Endothelial cell of umbilical vein (primary cell): ENCODE data around the gene CA6. TPM values are rescaled to one million over a fixed set of nuclear protein-coding genes. Genes with fewer than 3 reads are reported as not detected.

Source experiments
- BruUV-seq: library from RNA; stranded (reverse); fragments of 400-500 nt; replicated peaks from 2 replicates; lab custom pipeline; 2021; lab: Mats Ljungman, UMichigan
- CTCF ChIA-PET: fragments of 300-600, 350-600 bp; sonication (Branson Sonifier 250); formaldehyde crosslinking; loops from one replicate; lab custom pipeline; 2021; ENCODE audit warnings: antibody characterized with exemption, inconsistent platforms; lab: Charles Lee
- POLR2A ChIA-PET: fragments of 300-600, 350-600 bp; sonication (Branson Sonifier 250); formaldehyde crosslinking; loops from one replicate; lab custom pipeline; 2021; ENCODE audit warnings: antibody characterized with exemption, inconsistent platforms; lab: Charles Lee
- DNase-seq: peaks from one replicate; pipeline ENCODE4 v3.0.0-alpha.2; 2011; ENCODE audit warnings: low read depth, low spot score
- FAIRE-seq: peaks from 2 replicates; lab custom pipeline; 2011; peaks lifted over from hg19 to GRCh38; lab: Jason Lieb, UNC
- H2AFZ ChIP-seq: 2 replicates; pipeline ENCODE4 v1.6.0; 2012; ENCODE audit warnings: low read depth, low read length, control low read depth, inconsistent platforms
- H3K27ac ChIP-seq: 2 replicates; pipeline ENCODE4 v1.5.1; 2011; ENCODE audit warnings: low read depth, mild to moderate bottlenecking, control low read depth, low read length, moderate library complexity; ENCODE audit not compliant: insufficient read depth
- H3K27me3 ChIP-seq, 2 experiments: 2 replicates each; pipeline versions ENCODE4 v1.6.0 to v1.6.1; 2011; ENCODE audit warnings: low read length in 2 of 2, mixed read lengths in 1 of 2; ENCODE audit not compliant: control insufficient read depth in 2 of 2, insufficient read depth in 2 of 2
- H3K36me3 ChIP-seq, 2 experiments: 2 replicates in 1 of 2; 3 replicates in 1 of 2; pipeline ENCODE4 v1.5.1; 2011; ENCODE audit warnings: low read length in 2 of 2, mild to moderate bottlenecking in 1 of 2, moderate library complexity in 1 of 2; ENCODE audit not compliant: control insufficient read depth in 2 of 2, insufficient read depth in 2 of 2; ENCODE audit errors: extremely low read depth in 1 of 2
- H3K4me1 ChIP-seq: 3 replicates; pipeline ENCODE4 v1.5.1; 2011; ENCODE audit warnings: mild to moderate bottlenecking, low read length; ENCODE audit not compliant: control insufficient read depth, insufficient read depth; ENCODE audit errors: extremely low read depth
- H3K4me2 ChIP-seq: 2 replicates; pipeline ENCODE4 v1.6.1; 2011; ENCODE audit warnings: low read length, control low read depth, mixed read lengths; ENCODE audit not compliant: insufficient read depth
- H3K4me3 ChIP-seq, 3 experiments: fragments of 200-600 bp in 1 of 3; sonication (generic), shearing (Covaris generic) in 1 of 3; replicated peaks in 1 of 3; 2 replicates each; pipeline ENCODE4 v1.5.1; 2011 to 2016; ENCODE audit warnings: control low read depth in 3 of 3, low read length in 3 of 3, mild to moderate bottlenecking in 2 of 3, inconsistent platforms in 1 of 3, low read depth in 1 of 3, moderate library complexity in 1 of 3; ENCODE audit not compliant: insufficient read depth in 1 of 3
- H3K79me2 ChIP-seq: 2 replicates; pipeline ENCODE4 v1.6.0; 2012; ENCODE audit warnings: low read length, inconsistent platforms; ENCODE audit not compliant: control insufficient read depth, insufficient read depth
- H3K9ac ChIP-seq: replicated peaks from 2 replicates; pipeline ENCODE3; 2011; ENCODE audit warnings: low read length, control low read depth; ENCODE audit not compliant: insufficient read depth; ENCODE audit errors: extremely low read depth
- H3K9me1 ChIP-seq: replicated peaks from 3 replicates; pipeline ENCODE4 v1.6.0; 2011; ENCODE audit warnings: mild to moderate bottlenecking, low read length; ENCODE audit not compliant: control insufficient read depth, insufficient read depth; ENCODE audit errors: extremely low read depth
- H3K9me3 ChIP-seq: replicated peaks from 2 replicates; pipeline ENCODE4 v1.5.1; 2012; ENCODE audit warnings: low read length, inconsistent platforms; ENCODE audit not compliant: control insufficient read depth, insufficient read depth
- H4K20me1 ChIP-seq: replicated peaks from 2 replicates; pipeline ENCODE3; 2011; ENCODE audit warnings: mild to moderate bottlenecking, low read length; ENCODE audit not compliant: control insufficient read depth, insufficient read depth; ENCODE audit errors: extremely low read depth
- EZH2 ChIP-seq: IDR thresholded peaks from 2 replicates; pipeline ENCODE4 v1.6.1; 2012; ENCODE audit warnings: borderline replicate concordance, low read depth, mild to moderate bottlenecking, moderate library complexity, low read length, inconsistent platforms; ENCODE audit not compliant: severe bottlenecking
- FOS ChIP-seq: IDR thresholded peaks from 2 replicates; pipeline ENCODE4 v1.6.1; 2011; ENCODE audit warnings: mild to moderate bottlenecking, low read length, moderate library complexity, borderline replicate concordance; ENCODE audit not compliant: insufficient read depth
- GATA2 ChIP-seq: IDR thresholded peaks from 2 replicates; pipeline ENCODE4 v1.7.0; 2011; ENCODE audit warnings: low read depth, mild to moderate bottlenecking, moderate library complexity, mixed read lengths, low read length; ENCODE audit not compliant: insufficient read length, insufficient read depth
- JUN ChIP-seq: IDR thresholded peaks from 2 replicates; pipeline ENCODE4 v1.6.1; 2011; ENCODE audit warnings: borderline replicate concordance, low read depth; ENCODE audit not compliant: insufficient read length, insufficient read depth
- MYC ChIP-seq: IDR thresholded peaks from one replicate; pipeline ENCODE4 v1.6.1; 2011; ENCODE audit warnings: mild to moderate bottlenecking, low read depth, low read length
- POLR2A ChIP-seq: IDR thresholded peaks from 2 replicates; pipeline ENCODE4 v1.6.1; 2012; ENCODE audit warnings: low read depth, mild to moderate bottlenecking, control low read depth, low read length
- POLR2AphosphoS5 ChIP-seq: IDR thresholded peaks from 2 replicates; pipeline ENCODE4 v1.6.1; 2012; ENCODE audit warnings: low read depth, mild to moderate bottlenecking, control low read depth, low read length, moderate library complexity; ENCODE audit not compliant: insufficient read depth
- dilution Hi-C: fragments of 300-500 bp; cut with MboI; formaldehyde crosslinking; loops from one replicate; pipeline ENCODE4 v1.15.0; 2019; ENCODE audit warnings: low sequenced_read_pairs; ENCODE audit not compliant: extremely low pct_ligation_motif_present
- intact Hi-C: fragments of 100-400 bp; cut with micrococcal nuclease; formaldehyde crosslinking; loops from one replicate; pipeline ENCODE4 v1.10.0; 2022
- polyA plus RNA-seq, 4 experiments: library from polyadenylated mRNA; depleted of rRNA in 3 of 4; stranded (reverse) in 3 of 4; unstranded in 1 of 4; fragments of >200 nt; gene quantifications; 2 replicates each; pipeline versions ENCODE4 v1.2.1 to v1.2.3, GENCODE V29; 2011 to 2012; ENCODE audit warnings: missing spikeins in 1 of 4
- total RNA-seq: library from RNA; stranded (reverse); gene quantifications from 2 replicates; pipeline ENCODE4 v1.2.3, GENCODE V29; 2021
- TF ChIP-seq, protein P1 (sequence below), 2 donors: IDR thresholded peaks; 1 replicate in 1 of 2; 2 replicates in 1 of 2; pipeline ENCODE4 v1.5.1; 2011; ENCODE audit warnings: low read length in 2 of 2, mild to moderate bottlenecking in 2 of 2, moderate library complexity in 2 of 2, control low read depth in 1 of 2, inconsistent platforms in 1 of 2, low read depth in 1 of 2; ENCODE audit not compliant: insufficient read depth in 1 of 2; ENCODE audit errors: extremely low read depth in 1 of 2
- TF ChIP-seq, protein P2 (sequence below): IDR thresholded peaks from 2 replicates; pipeline ENCODE4 v1.6.1; 2011; ENCODE audit not compliant: insufficient read depth, insufficient read length

CA6 gene
- total and polyA plus RNA-seq, 2 donors (not counting 3 experiments of a cell fraction or from before 2014, with no cell fraction given), result not detected

DNA sequence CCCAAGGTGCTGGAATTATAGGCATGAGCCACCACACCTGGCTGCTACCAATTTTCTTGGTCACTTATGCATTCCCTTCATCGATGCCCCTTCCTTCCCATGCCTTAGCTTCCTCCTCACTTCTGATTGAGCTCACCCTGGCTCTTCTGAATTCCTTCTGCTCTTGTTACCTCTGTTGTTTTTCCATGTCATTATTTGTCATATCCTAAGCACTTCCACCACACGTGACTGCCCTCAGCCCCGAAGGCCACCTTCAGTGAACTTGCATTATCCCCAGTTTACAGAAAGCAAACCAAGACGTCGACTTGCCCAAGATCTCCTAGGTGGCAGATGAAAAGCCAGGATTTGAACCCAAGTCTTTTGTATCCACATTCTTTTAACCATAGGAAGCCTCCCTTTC is 30.7 kb downstream of the CA6 start:
- no peak overlapping the region for H3K27ac ChIP-seq
- no peak overlapping the region for H3K4me2 ChIP-seq
- no peaks in the 10 kb centered on the region for H3K36me3 ChIP-seq
- H3K9me1 ChIP-seq, result no peaks in the 10 kb centered on the region
- peak overlapping the region; percentile 5 for H2AFZ ChIP-seq
- intact Hi-C loops, result no loop called here
- no peaks in the 10 kb centered on the region for H3K9me3 ChIP-seq
- H3K27me3 ChIP-seq, result no peaks in the 10 kb centered on the region
- POLR2A ChIA-PET, result no interaction called here
- CTCF ChIA-PET, result interaction anchor here (0.9 to 2.5 kb wide), 4 partner anchors 13 to 59 kb away, joined by 3 to 15 read pairs (median 4); no protein-coding TSS in a partner anchor
- H3K79me2 ChIP-seq, result no peaks in the 10 kb centered on the region
- no peak for TF ChIP-seq EZH2
- TF ChIP-seq POLR2AphosphoS5, result no peak
- TF ChIP-seq, protein P1, sequence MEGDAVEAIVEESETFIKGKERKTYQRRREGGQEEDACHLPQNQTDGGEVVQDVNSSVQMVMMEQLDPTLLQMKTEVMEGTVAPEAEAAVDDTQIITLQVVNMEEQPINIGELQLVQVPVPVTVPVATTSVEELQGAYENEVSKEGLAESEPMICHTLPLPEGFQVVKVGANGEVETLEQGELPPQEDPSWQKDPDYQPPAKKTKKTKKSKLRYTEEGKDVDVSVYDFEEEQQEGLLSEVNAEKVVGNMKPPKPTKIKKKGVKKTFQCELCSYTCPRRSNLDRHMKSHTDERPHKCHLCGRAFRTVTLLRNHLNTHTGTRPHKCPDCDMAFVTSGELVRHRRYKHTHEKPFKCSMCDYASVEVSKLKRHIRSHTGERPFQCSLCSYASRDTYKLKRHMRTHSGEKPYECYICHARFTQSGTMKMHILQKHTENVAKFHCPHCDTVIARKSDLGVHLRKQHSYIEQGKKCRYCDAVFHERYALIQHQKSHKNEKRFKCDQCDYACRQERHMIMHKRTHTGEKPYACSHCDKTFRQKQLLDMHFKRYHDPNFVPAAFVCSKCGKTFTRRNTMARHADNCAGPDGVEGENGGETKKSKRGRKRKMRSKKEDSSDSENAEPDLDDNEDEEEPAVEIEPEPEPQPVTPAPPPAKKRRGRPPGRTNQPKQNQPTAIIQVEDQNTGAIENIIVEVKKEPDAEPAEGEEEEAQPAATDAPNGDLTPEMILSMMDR (IDR thresholded peaks at IDR 0.05; ENCODE audit: extremely low read depth in 1 of 2, insufficient read depth in 1 of 2, low read depth in 1 of 2, low read length in 2 of 2), result no peak
- TF ChIP-seq MYC, result no peak
- no peak for TF ChIP-seq POLR2A
- peak; percentile 40 for TF ChIP-seq FOS
- TF ChIP-seq GATA2, result no peak
- TF ChIP-seq, protein P2, sequence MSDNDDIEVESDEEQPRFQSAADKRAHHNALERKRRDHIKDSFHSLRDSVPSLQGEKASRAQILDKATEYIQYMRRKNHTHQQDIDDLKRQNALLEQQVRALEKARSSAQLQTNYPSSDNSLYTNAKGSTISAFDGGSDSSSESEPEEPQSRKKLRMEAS, result peak; percentile 49
- peak; percentile 65 for TF ChIP-seq JUN
- peak; percentile 76 for FAIRE-seq
- peak; percentile 43 for DNase-seq
- no peak overlapping the region for H3K9ac ChIP-seq
- no peak overlapping the region for H3K4me3 ChIP-seq
- no peaks in the 10 kb centered on the region for H4K20me1 ChIP-seq
- no TSS peak for BruUV-seq
- dilution Hi-C loops, result no loop called here
- peaks cover 12% of the 10 kb centered on the region for H3K4me1 ChIP-seq
